Ectodermal cell (in vitro differentiated cells): ENCODE data around the gene TMEM178B.

Experiments
- H3K27ac ChIP-seq: 2 replicates; pipeline ENCODE4 v1.7.0; 2013; ENCODE audit warnings: mild to moderate bottlenecking, low read depth, low read length; ENCODE audit not compliant: insufficient read depth, poor library complexity, severe bottlenecking
- H3K27me3 ChIP-seq: 2 replicates; pipeline ENCODE4 v1.7.0; 2013; ENCODE audit warnings: mild to moderate bottlenecking, low read length; ENCODE audit not compliant: insufficient read depth, control insufficient read depth, poor library complexity, severe bottlenecking
- H3K36me3 ChIP-seq: one replicate; pipeline ENCODE4 v1.7.0; 2013; ENCODE audit warnings: low read length; ENCODE audit not compliant: control insufficient read depth, insufficient read depth
- H3K4me1 ChIP-seq: one replicate; pipeline ENCODE4 v1.7.0; 2013; ENCODE audit warnings: low read length; ENCODE audit not compliant: control insufficient read depth, insufficient read depth
- H3K4me3 ChIP-seq: 2 replicates; pipeline ENCODE4 v1.7.0; 2013; ENCODE audit warnings: low read depth, low read length, control low read depth; ENCODE audit not compliant: insufficient read depth
- H3K9me3 ChIP-seq: 2 replicates; pipeline ENCODE4 v1.7.0; 2013; ENCODE audit warnings: mild to moderate bottlenecking, low read length, moderate library complexity; ENCODE audit not compliant: control insufficient read depth
- WGBS, 2 experiments: methylation state at CpG; one replicate each; pipeline ENCODE4 v1.1.7; 2013; ENCODE audit warnings: missing lambda C conversion rate in 2 of 2; 5-methylcytosine and 5-hydroxymethylcytosine counted together

Gene TMEM178B

GRCh38 chr7:141294143-141294829 is 220.4 kb downstream of the TMEM178B start:
- WGBS, 2 experiments, result 39 to 41% methylated on average over 2 of the region's 2 CpGs
- Histone ChIP-seq H3K9me3 (no peaks in the 10 kb centered on the region), H3K27me3 (no peaks in the 10 kb centered on the region), H3K4me3 (no peak overlapping the region), H3K36me3 (no peaks in the 10 kb centered on the region), H3K4me1 (no peaks in the 10 kb centered on the region), H3K27ac (no peak overlapping the region)

GRCh38 chr7:141295367-141295895 is 221.6 kb downstream of the TMEM178B start:
- Histone ChIP-seq H3K36me3 (no peaks in the 10 kb centered on the region), H3K27ac (no peak overlapping the region)
- WGBS, 2 experiments, result 67 to 80% methylated on average over 2 of the region's 2 CpGs

GRCh38 chr7:141300816-141301215 is 227.0 kb downstream of the TMEM178B start:
- H3K4me1 ChIP-seq, result no peaks in the 10 kb centered on the region
- no peaks in the 10 kb centered on the region for H3K9me3 ChIP-seq
- H3K4me3 ChIP-seq, result no peak overlapping the region
- 78 to 79% methylated on average over 2 of the region's 2 CpGs for WGBS, 2 experiments
- no peaks in the 10 kb centered on the region for H3K27me3 ChIP-seq
- no peak overlapping the region for H3K27ac ChIP-seq
- no peaks in the 10 kb centered on the region for H3K36me3 ChIP-seq

More at GRCh38 chr7:141295367-141295895, 221.6 kb downstream of the TMEM178B start:
- H3K9me3 ChIP-seq, result no peaks in the 10 kb centered on the region
- no peaks in the 10 kb centered on the region for H3K27me3 ChIP-seq
- no peaks in the 10 kb centered on the region for H3K4me1 ChIP-seq
- no peak overlapping the region for H3K4me3 ChIP-seq

- Histone ChIP-seq H3K27ac (no peak overlapping the region), H3K4me3 (no peak overlapping the region), H3K4me1 (no peaks in the 10 kb centered on the region), H3K9me3 (no peaks in the 10 kb centered on the region), H3K36me3 (no peaks in the 10 kb centered on the region), H3K27me3 (no peaks in the 10 kb centered on the region)
- 86 to 87% methylated on average over 8 of the region's 8 CpGs for WGBS, 2 experiments
Observed at GRCh38 chr7:141301544-141301943, 227.7 kb downstream of the TMEM178B start.

GRCh38 chr7:141302617-141303016 is 228.8 kb downstream of the TMEM178B start:
- 91 to 94% methylated on average over 3 of the region's 3 CpGs for WGBS, 2 experiments
- Histone ChIP-seq H3K4me1 (no peaks in the 10 kb centered on the region), H3K9me3 (no peaks in the 10 kb centered on the region), H3K27ac (no peak overlapping the region), H3K27me3 (no peaks in the 10 kb centered on the region), H3K36me3 (no peaks in the 10 kb centered on the region), H3K4me3 (no peak overlapping the region)

GRCh38 chr7:141304291-141304690 is 230.4 kb downstream of the TMEM178B start:
- H3K27me3 ChIP-seq, result no peaks in the 10 kb centered on the region
- H3K36me3 ChIP-seq, result no peaks in the 10 kb centered on the region
- H3K4me1 ChIP-seq, result no peaks in the 10 kb centered on the region
- 94 to 96% methylated on average over 2 of the region's 2 CpGs for WGBS, 2 experiments
- no peaks in the 10 kb centered on the region for H3K9me3 ChIP-seq
- no peak overlapping the region for H3K4me3 ChIP-seq
- H3K27ac ChIP-seq, result no peak overlapping the region

GRCh38 chr7:141306081-141306480 is 232.2 kb downstream of the TMEM178B start:
- Histone ChIP-seq H3K36me3 (no peaks in the 10 kb centered on the region), H3K4me3 (no peak overlapping the region), H3K4me1 (no peaks in the 10 kb centered on the region), H3K9me3 (no peaks in the 10 kb centered on the region), H3K27me3 (no peaks in the 10 kb centered on the region), H3K27ac (no peak overlapping the region)
- WGBS, 2 experiments, result 90 to 92% methylated on average over 4 of the region's 4 CpGs

GRCh38 chr7:141312395-141312794 is 238.5 kb downstream of the TMEM178B start:
- no peak overlapping the region for H3K27ac ChIP-seq
- WGBS, 2 experiments, result 93% methylated on average over 2 of the region's 2 CpGs
- H3K27me3 ChIP-seq, result no peaks in the 10 kb centered on the region
- no peaks in the 10 kb centered on the region for H3K36me3 ChIP-seq
- H3K4me3 ChIP-seq, result no peak overlapping the region
- no peaks in the 10 kb centered on the region for H3K4me1 ChIP-seq
- no peaks in the 10 kb centered on the region for H3K9me3 ChIP-seq

- Histone ChIP-seq H3K27me3 (no peaks in the 10 kb centered on the region), H3K4me1 (no peaks in the 10 kb centered on the region), H3K9me3 (no peaks in the 10 kb centered on the region), H3K36me3 (no peaks in the 10 kb centered on the region), H3K4me3 (no peak overlapping the region), H3K27ac (no peak overlapping the region)
- WGBS, 2 experiments, result 80 to 82% methylated on average over 2 of the region's 2 CpGs
Observed at GRCh38 chr7:141312828-141313521, 239.1 kb downstream of the TMEM178B start.

GRCh38 chr7:141313896-141314295 is 240.0 kb downstream of the TMEM178B start:
- Histone ChIP-seq H3K9me3 (no peaks in the 10 kb centered on the region), H3K4me1 (no peaks in the 10 kb centered on the region), H3K4me3 (no peak overlapping the region), H3K36me3 (no peaks in the 10 kb centered on the region), H3K27ac (no peak overlapping the region), H3K27me3 (no peaks in the 10 kb centered on the region)
- 90 to 92% methylated on average over 5 of the region's 5 CpGs for WGBS, 2 experiments
